NCI-H2029 treated with DMSO at 0.1 percent for 48 hours (cell line): ENCODE results near the gene IL6R.
A peak's percentile ranks its signal among the peaks of the same experiment; 100 is the strongest.

Experiments
- DNase-seq: peaks from one replicate; lab custom pipeline; 2025; lab: John Stamatoyannopoulos, UW

Gene IL6R

DNA sequence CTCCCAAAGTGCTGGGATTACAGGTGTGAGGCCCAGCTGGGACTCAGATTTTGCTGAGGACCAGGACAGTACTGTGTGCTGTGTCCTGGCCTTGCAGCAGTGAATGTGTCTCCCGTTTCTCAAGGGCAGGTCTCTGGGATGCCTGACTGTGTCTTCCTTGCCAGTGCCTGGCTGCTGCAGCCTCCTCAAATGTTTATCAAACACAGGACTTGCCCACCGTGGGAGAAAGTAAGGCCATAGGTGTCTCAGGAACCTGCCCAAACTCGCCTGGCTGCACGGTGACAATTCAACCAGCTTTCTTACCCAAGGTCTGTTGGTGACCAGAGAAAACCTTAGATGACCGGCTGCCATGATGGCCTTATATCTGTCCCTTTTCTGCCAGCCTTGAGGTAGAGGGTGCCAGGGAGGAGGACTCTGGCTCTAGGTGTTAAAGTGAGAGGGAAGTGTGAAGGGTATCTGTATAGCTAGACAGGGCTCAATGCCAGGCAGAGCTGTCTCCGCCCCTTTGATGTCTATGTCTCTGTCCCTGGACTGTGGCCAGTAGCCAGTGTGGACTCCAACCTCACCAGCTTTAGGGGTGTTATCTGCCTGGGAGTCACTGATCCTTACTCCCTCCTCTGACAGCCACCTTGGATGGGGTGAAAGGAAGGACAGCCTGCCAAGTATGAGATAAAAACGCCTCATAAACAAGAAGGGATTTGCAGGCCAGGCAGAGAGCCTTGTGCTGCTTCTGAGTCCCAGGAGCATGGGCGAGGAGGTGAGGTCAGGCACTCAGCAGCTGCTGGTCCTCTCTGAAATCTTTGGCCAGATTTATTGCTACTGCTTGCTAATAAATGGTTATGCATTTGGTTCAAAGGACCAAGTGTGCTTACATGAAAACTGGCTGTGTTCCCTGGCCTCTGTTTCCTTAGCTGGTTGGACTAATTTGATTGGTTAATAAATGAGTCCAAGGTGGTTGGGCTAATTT is 22.3 kb downstream of the IL6R start:
- DNase-seq = peak; percentile 36

DNA sequence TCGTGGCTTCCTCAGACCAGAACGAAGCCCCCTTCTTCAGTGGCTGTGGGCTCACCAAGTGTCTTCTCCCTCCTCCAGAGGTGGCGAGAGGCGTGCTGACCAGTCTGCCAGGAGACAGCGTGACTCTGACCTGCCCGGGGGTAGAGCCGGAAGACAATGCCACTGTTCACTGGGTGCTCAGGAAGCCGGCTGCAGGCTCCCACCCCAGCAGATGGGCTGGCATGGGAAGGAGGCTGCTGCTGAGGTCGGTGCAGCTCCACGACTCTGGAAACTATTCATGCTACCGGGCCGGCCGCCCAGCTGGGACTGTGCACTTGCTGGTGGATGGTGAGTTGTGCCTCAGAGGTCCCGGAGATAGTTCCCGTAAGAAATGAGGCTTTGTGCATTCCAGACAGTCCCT is 24.0 kb downstream of the IL6R start:
- DNase-seq = no peak

DNA sequence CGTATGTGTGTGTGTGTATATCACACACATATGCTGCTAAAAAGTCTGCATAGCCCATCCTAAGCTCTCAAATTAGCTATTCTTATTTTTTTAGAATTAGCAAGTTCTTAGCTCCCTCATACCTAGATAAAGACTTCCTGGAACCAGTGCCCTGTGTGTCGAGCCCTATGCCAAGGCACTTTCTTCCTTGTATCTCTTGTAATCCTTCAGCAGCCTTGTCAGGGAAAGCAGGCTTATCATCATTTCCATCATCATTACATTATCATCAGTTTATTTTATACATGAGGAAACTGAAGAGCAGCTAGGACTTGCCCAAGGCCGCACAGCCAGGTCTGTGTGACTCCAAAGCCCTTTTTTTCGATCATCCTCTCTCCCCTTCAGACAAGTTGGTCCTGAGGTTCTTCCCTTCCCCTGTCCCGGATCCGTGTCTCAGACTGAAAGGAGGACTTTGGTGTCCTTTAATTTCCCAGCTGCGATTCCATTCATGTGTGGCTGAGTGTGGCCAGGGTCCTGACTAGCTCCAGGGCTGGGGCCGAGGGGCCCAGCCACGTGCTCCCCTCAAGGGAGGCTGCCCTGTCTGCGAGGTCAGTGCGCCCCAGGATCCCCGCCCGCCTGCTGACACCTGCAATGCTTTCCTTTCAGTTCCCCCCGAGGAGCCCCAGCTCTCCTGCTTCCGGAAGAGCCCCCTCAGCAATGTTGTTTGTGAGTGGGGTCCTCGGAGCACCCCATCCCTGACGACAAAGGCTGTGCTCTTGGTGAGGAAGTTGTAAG is 24.9 kb downstream of the IL6R start:
- DNase-seq = no peak

DNA sequence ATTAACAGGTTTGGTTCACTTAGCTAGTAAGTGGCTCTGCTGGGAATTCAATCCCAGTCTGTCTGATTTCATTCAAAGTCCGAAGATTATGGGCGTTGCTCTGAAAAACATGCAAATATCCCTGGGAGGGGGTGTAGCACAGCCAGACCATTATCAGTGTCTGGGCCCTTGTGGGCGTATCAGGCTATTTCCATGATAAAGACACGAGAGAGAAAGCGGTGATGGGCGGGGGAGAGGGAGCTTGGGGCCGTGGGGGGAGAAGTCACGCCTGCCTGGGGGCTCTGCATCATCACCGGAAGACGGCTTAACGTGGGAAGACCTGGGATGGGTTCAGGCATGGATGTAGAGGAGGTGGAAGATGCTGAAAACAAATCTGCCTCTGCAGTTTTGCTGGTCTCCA is 25.8 kb downstream of the IL6R start:
- DNase-seq = no peak

DNA sequence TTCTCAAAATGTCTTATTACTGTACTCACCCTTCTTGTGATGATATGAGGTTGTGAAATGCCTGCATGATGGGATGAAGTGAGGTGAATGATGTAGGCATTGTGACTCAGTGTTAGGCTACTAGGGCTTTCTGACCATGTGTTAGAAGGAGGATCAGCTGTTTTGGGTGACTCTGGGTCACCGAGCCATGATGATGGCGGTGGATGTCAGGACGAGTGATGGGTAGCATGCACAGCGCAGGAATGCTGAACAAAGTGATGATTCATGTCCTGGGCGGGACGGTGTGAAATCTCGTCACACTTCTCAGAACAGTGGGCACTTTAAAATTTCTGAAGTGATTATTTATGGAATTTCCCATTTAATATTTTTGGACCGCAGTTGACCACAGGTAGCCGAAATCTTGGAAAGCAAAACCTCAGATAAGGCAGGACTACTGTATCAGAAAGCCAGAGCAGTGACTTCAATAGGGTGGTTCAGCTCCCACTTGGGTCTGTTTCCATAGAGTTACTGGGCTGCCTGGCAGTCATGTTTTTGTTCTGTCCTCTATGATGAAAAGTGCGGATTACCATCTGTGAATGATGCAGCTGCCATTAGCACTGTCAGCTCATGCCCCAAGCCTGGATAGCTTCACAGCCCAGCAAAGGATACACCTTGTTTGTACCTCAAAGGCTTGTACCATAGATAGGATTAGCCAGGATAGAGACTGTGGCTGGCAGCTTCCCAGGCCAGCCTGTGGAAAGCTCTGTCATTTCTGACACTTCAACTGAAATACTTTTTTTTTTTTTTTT is 26.6 kb downstream of the IL6R start:
- DNase-seq = no peak

DNA sequence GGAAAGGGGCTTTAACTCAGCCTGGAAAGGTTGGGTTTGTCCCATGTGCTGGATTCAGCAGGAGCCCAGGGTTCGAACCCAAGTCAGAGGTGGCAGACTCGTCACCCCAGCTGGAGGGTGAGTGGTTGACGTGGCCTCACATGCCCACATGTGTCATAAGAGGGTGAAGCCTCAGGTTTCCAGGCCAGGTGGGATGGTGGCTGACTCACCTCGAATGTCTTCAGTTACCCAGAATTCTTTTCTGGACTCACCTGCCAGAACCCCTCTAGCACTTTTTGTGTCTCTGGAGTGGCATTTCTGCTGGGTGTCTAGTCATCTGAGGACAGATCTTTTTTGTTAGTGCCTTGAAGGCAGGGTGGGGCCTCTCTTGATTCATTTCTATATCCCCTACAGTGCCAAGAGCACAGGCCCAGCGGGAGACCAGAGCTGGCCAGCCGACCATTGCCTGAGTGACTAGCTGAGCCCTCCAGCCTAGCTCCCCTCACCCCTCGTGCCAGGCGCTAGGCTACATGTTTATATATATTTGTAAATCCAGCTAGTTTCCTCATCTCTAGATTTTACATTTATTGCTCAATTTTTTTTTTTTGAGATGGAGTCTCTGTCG is 28.1 kb downstream of the IL6R start:
- no peak for DNase-seq

DNA sequence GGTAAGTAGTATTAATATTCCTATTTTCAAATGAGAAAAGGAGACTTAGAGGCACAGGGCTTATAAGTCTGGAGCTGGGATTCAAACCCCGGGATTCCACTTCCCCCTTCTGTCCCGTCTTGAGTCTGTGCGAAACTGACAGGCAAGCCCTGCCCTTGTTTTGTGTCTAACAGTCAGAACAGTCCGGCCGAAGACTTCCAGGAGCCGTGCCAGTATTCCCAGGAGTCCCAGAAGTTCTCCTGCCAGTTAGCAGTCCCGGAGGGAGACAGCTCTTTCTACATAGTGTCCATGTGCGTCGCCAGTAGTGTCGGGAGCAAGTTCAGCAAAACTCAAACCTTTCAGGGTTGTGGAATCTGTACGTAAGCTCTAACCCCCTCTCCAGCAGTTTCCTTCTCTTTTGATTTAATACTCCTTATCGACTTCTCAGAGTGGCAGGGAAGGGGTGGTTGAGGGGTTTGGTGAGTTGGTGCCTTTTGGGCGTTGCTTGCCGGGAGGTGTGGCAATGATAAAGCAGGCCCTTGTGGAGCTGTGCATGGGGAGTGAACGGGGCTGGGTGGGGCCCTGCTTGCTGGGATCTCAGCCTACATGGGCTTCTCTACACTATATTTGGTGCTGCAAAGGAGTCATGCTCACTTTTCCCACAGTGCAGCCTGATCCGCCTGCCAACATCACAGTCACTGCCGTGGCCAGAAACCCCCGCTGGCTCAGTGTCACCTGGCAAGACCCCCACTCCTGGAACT is 29.4 kb downstream of the IL6R start:
- DNase-seq = no peak

DNA sequence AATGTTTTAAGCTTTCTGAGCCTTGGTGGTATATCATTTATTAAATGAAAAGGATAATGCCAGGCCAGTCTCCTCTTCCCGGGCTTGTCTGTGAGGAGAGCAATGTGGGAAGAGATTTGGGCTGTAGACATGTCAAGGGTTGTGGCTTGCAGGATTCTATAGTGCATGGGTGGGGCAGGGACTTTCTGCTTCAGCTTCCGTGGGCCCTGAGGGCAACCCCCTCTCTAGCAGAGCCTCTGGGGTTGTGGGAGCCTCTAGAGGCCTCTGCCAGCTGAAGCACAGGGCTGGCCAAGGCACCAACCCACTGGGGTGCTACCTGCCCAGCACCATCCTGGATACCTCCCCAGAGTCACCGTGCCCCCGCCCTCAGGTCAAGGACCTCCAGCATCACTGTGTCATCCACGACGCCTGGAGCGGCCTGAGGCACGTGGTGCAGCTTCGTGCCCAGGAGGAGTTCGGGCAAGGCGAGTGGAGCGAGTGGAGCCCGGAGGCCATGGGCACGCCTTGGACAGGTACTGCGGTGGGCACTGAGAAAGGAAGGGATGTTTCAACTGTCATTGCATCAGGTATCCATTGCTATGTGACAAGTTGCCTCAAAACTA is 30.6 kb downstream of the IL6R start:
- DNase-seq = no peak

DNA sequence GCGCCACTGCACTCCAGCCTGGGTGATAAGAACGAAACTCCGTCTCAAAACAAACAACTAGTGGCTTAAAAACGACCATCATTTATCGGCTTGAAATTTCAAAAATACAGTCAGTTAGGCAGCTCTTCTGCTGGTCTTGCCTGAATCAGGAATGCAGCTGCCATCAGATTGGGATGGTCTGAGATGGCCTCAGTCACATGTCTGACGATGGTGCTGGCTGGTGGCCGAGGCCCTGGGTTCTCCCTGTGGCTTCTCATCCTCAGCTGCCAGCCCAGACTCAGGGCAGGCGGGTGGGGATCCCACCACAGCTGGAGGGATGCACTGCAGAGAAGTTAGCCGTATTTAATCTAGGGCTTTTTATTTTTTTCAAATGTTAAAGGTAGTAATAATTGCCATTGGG is 31.3 kb downstream of the IL6R start:
- no peak for DNase-seq

DNA sequence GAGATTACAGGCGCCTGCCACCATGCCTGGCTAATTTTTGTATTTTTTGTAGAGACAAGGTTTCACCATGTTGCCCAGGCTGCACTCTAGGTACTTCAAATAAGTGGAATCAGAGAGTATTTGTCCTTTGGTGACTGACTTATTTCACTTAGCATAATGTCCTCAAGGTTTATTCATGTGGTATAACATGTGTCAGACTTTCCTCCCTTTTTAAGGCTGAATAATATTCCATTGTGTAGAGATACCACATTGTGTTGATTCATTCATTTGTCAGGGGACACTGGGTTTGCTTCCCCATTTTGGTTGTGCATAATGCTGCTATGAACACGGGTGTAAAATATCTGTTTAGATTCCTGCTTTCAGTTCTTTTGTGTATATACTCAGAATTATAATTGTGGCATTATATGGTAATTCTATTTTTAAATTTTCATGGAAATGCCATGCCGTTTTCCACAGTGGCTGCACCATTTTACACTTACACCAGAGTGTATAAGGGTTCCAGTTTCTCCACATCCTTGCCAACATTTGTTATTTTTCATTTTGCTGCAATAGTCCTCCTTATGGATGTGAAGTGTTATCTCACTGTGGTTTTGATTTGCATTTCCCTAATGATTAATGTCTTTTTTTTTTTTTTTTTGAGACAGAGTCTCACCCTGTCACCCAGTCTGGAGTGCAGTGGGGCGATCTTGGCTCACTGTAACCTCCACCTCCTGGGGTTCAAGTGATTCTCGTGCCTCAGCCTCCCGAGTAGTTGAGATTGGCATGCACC is 35.1 kb downstream of the IL6R start:
- DNase-seq = no peak

DNA sequence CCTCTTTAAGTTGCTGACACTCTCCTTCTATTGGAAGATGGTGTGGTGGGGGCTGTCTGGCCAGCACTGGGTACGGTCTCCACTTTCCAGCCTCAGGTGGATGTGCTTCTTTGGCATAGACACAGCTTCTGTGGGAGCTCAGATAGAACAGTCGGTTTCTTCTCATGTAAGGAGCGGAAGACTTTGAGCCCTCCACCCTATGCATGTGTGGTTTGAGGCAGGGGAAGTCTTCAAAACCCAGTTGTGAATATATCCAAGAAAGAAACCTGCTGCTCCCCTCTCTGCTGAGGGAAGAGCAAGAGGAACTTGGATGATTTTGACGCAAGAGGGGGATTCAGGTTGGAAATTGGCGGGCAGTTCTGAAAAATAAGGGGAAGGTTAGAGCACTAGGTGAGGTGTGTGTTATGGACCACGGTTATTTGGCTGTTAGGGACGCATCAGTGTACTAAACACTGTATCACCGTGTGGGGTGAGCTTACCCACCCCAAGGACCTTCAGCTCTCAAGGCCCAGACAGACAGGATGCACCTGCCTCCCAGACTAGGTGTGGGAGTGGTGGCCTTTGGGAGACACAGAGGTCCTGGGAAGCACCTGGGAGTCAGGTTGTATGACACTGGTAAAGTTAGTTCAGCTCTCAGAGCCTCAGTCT is 36.2 kb downstream of the IL6R start:
- no peak for DNase-seq

DNA sequence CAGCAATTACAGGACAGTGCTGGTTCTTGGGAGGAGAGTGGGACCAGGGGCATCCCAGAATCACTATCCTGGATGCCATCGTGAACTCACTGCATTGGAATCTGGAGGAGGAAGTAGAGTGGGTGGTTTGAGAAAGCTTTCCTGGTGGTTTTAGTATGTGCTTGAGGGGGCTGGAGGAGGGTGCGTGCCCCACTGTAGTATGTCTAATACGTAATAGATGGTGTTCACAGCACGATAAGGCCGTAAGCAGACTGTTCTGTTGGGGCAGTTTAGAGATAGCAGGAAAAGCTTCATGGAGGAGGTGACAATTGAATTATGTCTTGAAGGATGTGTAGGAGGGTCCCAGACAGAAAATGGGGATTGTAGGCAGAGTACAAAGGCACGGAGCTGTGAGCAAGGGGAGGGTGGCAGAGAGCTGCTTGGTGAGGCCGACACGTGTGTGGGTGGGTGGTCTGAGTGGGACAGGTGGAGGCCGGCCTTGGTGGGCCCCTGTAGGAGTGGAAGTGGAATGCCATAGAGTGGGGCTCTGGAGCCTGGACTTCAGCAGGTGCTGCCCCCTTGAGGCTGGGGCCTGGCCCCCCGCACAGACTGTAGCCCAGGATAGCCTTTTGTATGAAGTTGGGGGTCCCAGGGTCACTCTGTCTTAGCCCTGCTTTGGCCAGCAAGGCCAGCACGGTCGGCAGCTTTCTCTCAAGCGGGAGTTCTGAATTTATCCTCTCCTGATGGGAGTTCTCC is 37.0 kb downstream of the IL6R start:
- DNase-seq = no peak

DNA sequence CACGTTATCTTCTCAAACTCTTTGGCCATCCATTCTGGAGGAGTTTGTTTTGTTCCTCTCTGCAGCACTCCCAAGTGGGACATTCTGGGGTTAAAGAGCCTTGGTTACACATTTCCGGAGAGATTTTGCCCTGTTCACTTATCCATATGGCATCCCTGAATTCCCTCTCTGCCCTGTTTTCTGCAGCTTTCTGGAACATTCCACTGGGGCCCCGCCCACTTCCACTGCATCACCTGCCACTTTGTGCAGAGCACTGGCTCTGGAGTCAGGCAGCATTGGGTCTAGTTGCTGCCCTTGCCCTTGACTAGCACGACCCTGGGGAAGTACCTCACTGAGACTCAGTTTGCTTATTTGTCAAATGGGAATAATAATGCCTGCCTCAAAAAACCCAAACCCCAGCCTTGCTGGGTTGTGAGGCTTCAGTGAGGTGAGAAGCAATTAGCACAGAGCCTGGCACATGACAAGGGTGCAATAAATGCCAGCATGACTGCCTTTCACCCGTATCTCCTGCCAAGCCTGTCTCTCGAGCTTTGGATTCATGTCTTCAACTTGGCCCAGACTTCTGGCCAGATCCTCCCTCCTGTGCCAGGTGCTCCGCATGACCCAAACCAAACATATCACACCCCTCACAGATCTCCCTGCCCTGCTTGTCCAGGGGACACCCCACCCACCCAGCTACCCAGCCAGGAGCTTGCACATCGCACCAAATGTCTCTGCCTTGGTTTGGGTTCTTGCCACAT is 38.3 kb downstream of the IL6R start:
- DNase-seq = no peak

DNA sequence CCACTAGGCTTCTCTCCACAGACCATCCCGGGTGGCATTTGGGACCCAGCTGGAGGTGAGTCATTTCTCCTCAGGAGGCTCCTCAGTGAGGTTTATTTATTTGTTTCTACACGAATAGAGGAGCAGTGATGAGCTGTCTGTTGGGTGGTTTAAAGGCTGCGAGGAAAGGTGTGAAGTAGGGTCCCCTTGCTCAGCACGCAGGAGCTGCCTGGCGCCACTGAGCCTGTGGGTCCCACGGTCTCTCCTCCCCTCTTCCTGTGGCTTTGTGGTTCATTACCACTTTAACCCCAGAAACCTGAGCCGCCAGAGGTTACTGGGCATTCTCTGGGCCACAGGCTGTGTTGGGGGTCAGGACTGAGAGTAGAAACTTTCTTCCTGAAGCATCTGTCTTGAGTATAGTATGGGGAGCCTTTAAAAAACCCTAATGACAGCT is 39.9 kb downstream of the IL6R start:
- DNase-seq = no peak

DNA sequence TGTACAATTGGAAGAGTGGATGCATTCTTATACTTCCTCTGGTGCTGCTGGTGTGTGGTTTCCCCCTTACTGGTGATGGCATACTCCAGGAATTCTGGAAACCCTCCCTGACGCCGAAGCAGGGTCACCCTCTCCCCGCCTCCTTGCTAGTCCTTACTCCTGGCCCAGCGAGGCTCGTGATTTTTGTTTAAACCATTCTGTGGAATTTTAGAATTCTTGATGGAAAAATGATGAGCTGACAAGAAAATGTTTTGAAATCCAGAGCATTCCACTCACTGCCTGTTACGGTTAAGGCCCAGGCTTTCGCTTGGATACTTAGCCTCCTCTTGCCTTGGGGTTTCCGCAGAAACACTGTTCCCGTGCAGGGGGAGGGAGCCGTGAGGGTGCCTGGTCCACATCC is 41.1 kb downstream of the IL6R start:
- no peak for DNase-seq

DNA sequence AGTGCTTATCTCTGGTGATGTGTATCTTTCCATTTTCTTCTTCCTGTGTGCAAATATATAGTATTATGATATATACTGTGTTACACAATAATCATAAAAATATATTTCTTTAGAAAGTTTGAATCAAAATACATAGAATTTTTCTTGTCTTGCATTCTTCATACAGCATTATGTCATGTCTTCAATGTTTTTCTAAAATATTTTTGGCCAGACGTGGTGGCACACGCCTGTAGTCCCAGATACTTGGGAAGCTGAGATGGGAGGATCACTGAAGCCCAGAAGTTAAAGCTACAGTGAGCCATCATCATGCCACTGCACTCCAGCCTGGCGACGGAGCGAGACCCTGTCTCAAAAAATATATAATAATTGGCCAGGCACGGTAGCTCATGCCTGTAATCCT is 41.6 kb downstream of the IL6R start:
- no peak for DNase-seq

DNA sequence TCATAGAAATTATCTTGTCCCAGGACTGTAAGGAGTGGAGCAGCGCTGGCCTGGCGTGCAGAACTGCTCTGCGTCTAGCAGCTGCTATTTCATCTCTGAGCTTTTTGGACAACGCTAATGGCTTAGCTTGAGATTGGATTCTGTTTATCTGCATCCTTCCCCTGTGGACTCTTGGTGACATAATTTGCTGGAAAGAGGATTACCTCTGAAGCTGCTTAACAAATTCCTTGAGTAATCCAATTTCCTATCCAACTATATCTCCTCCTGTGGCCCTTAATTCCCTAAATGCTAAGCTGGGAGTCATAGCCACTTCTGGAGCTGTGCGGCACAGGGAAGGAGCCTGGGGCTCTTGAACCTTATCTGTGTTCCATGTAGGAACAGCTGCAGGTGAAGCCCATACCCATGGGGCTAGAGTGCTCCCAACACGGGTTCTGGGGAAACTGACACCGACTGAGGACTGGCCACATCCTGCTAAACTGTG is 43.2 kb downstream of the IL6R start:
- DNase-seq = no peak

DNA sequence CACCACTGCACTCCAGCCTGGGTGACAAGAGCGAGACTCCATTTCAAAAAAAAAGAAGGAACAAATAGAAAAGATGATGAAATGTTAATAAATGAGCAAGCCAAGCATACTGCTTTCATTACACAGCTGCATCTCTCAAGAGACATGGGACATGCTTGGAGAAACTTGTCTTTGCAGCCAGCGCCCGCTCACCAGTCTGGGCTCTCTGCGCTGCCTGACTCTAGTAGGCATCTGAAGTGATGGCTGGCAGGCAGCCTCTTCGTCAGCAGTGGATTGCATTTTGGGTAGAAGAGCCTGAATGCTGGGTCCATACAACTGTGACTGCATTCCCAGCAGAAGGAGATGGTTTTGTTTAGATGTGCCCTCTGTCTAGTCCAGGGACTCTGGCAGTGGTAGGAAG is 48.0 kb downstream of the IL6R start:
- no peak for DNase-seq
